ENCODE measurements around the gene CPD.

The CPD gene

GRCh38 chr17:30503558-30503957 is 124.8 kb downstream of the CPD start:
- no peak for DNase-seq (ENCODE audit: low read depth in 2 of 2)

DNA sequence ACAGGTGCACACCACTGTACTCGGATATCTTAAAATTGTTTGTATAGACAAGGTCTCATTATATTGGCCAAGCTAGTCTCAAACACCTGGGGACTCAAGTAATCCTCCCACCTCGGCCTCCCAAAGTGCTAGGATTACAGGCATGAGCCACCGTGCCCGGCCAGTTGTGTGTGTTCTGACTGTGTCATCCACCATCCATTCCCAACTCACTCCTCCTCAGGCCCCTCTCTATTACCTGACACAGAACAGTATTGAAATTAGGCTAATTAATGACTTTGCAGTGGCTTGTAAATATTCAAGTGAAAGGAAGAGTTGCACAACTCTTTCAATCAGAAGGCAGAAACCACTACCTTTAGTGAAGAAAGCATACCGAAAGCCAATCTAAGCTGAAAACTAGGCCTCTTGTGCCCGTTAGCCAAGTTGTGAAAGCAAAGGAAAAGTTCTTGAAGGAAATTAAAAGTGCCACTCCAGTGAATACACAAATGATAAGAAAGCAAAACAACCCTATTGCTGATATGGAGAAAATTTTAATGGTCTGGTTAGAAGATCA is 127.2 kb downstream of the CPD start:
- DNase-seq (ENCODE audit: low read depth in 2 of 2) = no peak

DNA sequence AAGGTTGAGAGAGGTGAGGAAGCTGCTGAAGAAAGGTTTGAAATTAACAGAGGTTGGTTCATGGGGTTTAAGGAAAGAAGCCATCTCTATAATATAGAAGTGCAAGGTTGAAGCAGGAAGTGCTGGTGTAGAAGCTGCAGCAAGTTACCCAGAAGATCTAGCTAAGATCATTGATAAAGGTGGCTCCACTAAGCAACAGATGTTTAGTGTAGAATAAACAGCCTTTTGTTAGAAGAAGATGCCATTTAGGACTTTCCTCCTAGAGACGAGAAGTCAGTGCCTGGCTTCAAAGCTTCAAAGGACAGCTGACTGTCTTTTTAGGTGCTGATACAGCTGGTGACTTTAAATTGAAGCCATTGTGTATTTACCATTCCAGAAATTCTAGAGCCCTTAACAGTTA is 127.8 kb downstream of the CPD start:
- no peak for DNase-seq (ENCODE audit: low read depth in 2 of 2)

- DNase-seq (ENCODE audit: low read depth in 2 of 2) = no peak
These were observed 134.6 kb downstream of the CPD start for GRCh38 chr17:30513346-30513745.

DNA sequence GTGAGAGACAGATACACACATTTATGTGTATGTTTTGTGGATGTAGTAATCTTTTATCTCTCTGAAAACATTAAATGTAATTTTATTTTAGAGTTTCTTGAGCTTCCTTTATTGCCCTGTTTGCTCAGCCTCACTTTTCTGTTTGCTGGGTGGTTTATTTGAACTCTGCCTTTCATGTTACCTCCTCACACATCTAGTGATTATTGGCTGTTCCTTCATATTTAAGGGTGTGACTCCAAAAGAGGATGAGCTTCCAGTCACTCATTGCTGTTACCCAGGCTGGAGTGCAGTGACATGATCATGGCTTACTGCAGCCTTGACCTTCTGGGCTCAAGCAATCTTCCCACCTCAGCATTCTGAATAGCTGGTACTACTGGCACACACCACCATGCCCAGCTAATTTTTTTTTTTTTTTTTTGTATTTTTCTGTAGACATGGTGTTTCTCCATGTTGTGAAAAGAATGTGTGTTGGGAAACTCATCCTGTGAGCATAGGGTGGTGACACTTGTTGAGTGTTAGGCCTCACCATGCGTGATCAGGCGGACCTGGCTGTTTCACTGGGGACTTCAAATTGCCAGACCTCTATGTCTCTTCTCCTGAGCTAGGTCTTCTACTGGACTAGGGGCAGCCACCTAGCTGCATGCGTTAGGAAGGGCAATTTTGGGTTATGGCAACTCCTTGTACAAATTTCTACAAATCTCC is 136.3 kb downstream of the CPD start:
- no peak for DNase-seq (ENCODE audit: low read depth in 2 of 2)

DNA sequence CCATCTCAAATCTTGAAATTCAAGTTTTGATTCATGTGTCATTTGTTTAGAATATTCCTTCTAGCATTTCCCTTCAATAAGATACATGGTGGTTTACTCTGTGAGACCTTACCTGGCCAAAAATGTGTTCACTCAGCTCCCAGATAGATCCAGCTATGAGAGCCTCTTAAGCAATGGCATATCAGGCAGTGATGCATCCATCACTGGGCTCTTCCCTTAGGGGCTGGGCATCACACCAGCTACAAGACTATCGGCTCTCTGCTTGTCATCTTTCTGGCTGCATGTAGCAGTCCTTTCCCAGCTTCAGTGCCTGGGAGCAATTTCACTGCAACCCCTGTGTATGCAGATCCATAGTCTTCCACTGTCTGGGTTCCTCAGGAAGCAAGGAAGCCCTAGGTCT is 139.1 kb downstream of the CPD start:
- DNase-seq (ENCODE audit: low read depth in 2 of 2) = no peak

DNA sequence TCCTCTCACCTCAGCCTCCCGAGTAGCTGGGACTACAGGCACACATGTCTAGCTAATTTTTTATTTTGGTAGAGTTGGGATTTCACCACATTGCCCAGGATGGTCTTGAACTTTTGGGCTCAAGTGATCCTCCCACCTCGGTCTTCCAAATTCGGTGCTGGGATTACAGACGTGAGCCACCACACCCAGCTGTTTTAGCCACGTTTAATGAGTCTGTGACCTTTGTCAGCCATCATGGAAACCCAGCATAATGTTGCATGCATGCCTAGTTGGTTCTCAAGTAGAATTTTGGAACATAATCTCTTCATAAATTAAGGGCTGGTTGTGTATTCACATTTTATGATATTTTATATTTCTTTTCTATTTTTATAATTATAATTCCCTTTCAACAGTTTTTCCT is 140.4 kb downstream of the CPD start:
- DNase-seq (ENCODE audit: low read depth in 2 of 2) = no peak

Data from stimulated activated CD8-positive, alpha-beta memory T cell treated with anti-CD3 and anti-CD28 coated beads, Interleukin-15, amount 100 ng/mL, for 4 hours (primary cell).